Hematopoietic multipotent progenitor cell treated with erythropoietin and hydrocortisone succinate and interleukin-3 and kit ligand, for 4 days (in vitro differentiated cells): ENCODE data around the gene COL21A1.
A peak's percentile ranks its signal among the peaks of the same experiment; 100 is the strongest.
"Not testable (repeated sequence)": the region's sequence is repeated elsewhere in the genome, so short reads cannot be mapped to it uniquely, and the experiment has no call there.

ENCODE experiments used
- DNase-seq: peaks from one replicate; pipeline ENCODE4 v3.0.0-alpha.2; 2015

COL21A1 gene

GRCh38 chr6:56041591-56041990, 205.8 kb downstream of the COL21A1 start:
- no peak for DNase-seq

GRCh38 chr6:56040889-56041301, 206.5 kb downstream of the COL21A1 start:
- no peak for DNase-seq

- DNase-seq = no peak
These were observed 207.2 kb downstream of the COL21A1 start for GRCh38 chr6:56040223-56040622.

DNA sequence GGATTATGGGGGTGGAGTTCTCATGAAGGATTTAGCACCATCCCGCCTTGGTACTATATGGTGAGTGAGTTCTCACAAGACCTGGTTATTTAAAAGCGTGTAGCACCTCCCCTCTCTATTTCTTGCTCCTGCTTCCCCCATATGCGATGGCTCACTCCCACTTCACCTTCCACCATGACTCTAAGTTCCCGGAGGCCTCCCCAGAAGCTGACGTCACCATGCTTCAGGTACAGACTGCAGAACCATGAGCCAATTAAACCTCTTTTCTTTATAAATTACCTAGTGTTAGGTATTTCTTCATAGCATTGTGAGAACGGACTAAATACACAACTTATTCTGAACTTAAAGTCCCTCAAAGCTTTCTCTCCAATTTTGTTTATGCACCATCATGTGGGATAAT, 208.6 kb downstream of the COL21A1 start:
- no peak for DNase-seq

DNA sequence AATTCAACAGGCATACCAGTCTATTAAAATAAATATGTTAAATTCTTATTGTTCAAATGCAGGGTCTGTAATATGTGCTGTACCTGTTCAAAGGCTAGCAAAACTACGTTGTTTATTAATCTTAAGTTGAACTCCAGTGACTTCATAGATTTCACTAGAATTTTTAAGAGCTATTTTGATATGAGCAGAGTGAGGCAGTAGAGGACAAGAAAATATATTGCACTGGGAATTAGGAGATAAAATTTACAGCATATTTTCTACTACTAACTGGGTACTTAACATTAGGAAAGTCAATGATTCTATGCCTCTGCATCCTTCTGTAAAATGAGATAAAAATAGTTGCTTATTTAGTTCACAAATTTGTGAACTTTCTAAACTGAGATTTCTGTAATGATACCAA, 209.8 kb downstream of the COL21A1 start:
- DNase-seq = no peak

DNA sequence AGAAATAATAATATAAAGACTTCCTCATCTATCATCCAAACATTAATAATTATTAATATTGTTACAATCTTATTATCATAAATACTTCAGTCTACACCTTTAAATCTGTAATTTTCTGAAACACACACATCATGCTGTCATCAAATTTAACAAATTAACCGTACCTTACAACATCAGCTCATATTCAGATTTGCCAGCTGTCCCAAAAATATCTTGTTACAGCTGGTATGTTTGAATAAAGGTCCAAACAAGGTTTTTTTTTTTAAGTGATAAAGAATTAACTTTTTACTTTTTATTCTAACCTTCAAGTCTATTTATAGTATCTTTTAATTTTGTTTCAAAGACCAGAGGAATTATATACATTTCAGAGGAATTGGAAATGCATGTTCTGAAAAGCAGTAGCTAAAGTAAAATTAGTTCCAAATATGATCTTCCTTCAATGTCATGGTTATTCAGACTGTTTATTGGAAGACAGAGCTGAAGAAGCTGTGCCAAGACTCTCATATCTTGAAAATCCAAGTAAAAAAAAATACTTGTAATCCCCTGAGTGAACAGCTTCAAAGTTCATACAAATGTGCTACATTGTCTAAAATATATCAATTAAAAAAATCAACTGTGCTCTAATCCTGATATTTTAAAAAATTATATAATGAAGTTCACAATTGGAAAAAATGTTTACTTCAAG, 210.3 kb downstream of the COL21A1 start:
- DNase-seq = no peak

DNA sequence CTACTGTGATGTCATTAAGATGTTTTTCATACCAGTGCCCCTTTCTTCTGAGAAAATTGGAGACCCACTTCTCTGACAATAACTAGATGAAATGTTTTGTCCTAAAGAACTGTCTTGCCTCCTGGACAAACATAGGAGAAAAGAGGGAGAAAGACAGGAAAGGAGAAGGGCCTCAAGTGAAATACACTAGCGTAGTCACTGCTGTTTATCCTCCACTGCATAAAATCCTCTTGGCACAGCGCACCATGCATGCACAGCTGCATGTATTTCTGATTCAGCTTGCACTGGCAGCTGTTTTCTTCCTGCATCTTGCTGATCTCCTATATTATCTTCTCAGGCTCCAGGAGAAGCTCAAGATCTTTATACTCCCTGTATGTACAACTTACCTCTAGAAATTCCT, 214.0 kb downstream of the COL21A1 start:
- DNase-seq = no peak

DNA sequence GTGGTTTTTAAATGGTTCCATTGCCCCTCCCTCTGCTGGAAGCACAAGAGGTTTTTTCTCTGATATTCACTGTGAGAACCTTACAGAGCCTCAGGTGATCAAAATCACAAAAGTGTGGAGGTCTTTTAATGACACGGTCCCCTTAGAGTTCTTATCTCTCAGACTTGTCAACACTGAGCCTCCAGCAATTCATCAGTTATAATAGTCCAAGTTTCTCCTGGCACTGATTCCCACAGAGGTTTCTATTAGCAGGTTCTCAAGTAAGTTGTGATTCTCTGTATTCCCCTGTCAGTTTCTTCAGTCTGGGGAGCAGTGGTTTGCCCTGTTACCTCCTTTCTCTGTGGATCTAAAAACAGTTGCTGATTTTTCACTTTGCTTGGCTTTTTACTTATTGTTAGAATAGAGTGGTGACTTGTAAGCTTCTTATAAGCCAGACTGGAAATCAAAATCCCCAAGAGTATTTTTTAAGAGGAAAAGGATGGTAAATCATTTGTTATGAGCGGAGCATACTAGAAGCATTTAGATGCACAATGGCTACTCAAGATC, 214.6 kb downstream of the COL21A1 start:
- DNase-seq = no peak

GRCh38 chr6:56027865-56028264, 219.5 kb downstream of the COL21A1 start:
- no peak for DNase-seq

GRCh38 chr6:56026455-56027180, 220.8 kb downstream of the COL21A1 start:
- DNase-seq = peak; percentile 15

- DNase-seq = no peak
These were observed 221.6 kb downstream of the COL21A1 start for GRCh38 chr6:56025795-56026194.

DNA sequence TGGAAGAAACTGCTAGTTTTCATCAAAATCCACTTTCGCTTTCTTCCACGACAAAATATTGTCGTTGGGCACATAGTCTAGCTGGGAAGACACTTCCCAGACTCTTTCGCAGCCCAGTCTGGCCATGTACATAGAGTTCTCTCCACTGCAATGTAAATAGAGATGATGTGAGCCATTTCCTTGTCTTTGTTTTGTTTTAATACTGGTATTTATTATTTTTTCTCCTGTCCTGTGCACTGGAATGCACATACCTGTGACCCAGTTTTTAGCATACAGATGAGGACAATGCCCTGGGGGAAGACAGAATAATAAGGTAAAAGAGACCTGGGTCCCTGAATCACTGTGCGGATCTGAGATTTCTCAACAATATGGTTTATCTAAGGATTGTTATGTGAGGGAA, 222.4 kb downstream of the COL21A1 start:
- DNase-seq = no peak

DNA sequence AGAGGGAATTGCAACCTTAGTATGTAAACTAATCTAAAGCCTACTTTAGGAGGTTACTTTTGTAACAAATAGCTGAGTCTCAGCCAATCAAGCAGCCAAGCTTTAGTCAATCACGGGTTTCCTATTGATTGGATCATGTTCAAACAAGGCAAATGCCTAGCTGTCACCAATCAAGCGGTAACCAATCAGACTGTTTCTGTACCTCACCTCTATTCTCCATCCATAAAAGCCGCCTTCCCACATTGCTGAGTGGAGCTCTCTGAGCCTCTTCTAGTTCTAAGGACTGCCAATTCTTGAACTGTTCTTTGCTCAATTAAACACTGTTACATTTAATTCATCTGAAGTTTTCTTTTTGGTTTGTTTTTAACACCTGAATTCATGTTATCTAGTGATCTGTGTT, 223.6 kb downstream of the COL21A1 start:
- DNase-seq = no peak

DNA sequence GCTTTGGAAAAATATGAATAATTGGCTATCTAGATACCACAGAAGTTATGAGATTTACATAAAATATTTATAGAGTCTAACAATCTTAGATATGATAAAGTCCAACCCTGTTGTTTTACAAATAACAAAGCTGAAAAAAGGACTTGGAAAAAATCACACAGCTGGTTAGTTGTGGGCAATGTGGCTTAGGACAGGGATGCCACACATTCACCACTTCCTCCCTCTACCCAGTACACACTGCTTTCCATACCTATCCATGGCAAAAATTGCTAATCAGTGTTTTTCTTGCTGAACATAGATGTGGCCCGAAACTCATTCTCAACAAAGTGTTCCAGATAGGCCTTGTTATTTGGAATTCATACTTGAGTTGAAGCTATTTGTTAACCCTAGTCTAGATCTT, 224.7 kb downstream of the COL21A1 start:
- no peak for DNase-seq

DNA sequence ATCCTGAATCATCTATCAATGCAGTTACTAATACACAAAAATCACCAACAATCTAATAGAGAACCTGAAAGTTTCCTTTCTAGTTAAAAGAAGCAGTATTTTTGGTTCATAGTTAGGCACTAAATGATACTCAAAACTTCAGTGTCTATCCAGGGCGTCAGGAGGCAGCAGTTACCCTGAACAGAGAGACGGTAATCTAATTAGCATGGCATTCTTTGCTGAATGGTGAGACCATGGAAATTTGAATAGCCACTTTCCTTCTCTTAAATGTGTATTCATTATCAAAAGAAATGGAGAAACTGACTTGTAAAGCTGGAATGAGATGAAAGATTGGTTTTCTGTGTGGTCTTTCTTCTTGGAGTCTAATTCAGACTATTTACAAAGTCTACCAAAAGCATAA, 225.4 kb downstream of the COL21A1 start:
- no peak for DNase-seq

- DNase-seq = no peak
These were observed 227.4 kb downstream of the COL21A1 start for GRCh38 chr6:56019973-56020372.

GRCh38 chr6:56017198-56017597, 230.2 kb downstream of the COL21A1 start:
- peak; percentile 31 for DNase-seq

GRCh38 chr6:56014039-56014438, 233.3 kb downstream of the COL21A1 start:
- not testable (repeated sequence) for DNase-seq

DNA sequence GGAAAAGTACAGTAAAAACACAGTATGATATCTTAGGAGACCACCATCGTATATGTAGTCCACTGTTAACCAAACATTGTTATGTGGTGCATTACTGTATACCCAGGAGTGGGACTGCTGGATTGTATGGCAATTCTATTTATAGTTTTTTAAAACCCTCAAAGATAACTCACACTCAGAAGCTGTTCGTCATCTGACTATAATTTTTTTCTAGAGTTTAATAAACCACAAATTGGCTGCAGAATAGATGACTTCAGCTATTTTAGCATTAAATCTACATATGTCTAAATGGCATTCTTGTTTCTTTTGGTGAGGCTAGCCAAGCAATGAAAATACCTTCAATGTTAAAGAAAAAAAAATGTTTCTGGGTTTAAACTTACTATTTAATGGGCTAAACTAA, 237.7 kb downstream of the COL21A1 start:
- DNase-seq = no peak
